ENCODE results near the gene CCDC107.

The CCDC107 gene

DNA sequence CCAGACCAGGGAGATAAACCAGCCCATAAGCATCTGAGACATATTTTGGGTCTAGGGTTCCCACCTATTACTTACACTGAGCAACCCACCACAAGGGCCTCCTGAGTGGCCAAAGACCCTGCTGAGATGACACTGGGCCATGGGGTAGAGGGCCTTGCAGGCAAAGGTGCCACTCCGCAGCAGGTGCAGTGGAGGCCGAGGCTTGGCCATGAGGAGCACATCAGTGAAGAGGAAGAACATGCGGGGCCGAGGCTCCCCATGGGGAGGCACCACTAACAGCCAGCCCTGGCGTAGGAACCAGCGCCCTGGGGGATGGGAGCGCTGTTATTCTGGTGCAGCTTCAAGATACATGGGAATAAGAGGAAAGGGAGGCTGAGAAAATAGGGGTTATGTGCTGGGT is 4.3 kb downstream of the CCDC107 start:
- no peak for DNase-seq

DNA sequence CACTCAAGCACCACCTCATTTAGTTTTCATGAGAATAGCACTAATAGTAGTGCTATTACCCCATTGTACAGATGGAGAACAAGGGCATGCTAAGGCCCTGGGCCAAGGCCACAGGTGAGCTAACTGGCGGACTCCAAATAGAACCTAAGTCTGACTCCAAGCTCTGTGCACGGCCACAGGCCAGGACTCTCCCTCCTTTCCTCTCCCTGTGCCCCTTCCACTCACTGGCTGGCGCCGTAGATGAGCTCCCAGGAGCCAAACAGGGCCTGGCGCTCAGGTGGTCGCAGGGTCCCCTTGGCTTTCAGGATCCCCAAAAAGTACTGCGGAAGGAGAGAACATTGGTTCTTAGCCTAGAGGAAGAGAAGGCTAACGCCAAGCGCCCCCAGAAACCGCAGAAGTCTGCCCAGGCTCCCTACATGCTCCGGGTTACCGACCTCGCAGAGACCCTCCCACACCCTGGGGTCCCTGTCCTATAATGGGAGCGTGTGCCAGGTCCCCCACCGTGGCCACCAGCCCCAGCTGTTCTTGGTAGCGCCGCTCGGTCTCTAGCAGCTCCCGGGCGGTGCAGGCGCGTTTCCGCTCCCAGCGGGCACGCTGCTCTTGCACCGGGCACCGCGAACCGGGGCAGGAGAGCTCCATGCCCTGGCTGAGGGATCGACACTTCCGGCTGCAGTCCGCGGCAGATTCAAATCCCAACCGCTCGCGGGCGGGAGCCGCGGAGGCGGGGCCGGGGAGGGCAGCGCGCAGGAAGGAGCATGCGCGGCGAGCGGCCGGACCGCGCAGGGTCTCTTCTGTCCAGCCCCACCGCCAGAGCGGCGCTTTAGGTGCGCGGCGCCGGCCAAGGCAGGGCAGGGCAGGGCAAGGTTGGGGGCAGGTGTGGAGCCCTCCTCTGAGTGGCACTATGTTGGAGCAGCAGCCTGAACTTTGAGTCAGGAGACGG is 6.7 kb downstream of the CCDC107 start, which contains the start of gene ARHGEF39:
Gene ARHGEF39 (minus strand): TSS at position 665 of the 940 bp plus-strand sequence. CDS start 26 bp downstream, at position 639.
- DNase-seq: no peak

GRCh38 chr9:35665471-35665818 is 7.4 kb downstream of the CCDC107 start:
- DNase-seq: no peak

- DNase-seq: no peak
Observed at GRCh38 chr9:35666045-35666444, 8.0 kb downstream of the CCDC107 start.

DNA sequence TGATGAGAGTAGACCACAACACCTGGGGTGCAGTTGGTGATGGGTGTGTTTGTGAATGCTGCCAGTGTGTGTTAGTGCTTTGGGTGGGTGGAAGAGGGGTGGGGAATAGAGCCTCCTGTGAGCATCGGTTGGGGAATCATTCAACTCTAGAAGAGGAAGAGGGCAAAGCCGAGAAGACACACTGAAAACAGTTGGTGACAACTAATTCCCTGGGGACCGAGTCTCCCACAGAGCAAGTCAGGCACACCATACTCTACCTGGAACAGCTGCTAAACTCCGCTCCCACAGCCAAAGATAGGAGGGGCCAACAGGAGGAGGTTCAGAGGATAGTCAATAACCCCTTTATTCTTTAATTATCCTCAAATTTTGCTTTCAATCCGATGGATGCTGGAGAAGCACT is 8.5 kb downstream of the CCDC107 start:
- no peak for DNase-seq

GRCh38 chr9:35667939-35668338 is 9.8 kb downstream of the CCDC107 start:
- no peak for DNase-seq

- no peak for DNase-seq
Observed at GRCh38 chr9:35669331-35670145, 11.4 kb downstream of the CCDC107 start.

- DNase-seq: no peak
Observed at GRCh38 chr9:35673132-35674024, 15.3 kb downstream of the CCDC107 start, which contains the start of gene CA9. Gene CA9, plus strand, starts transcription at chr9:35673928. Its CDS starts 32 bp downstream, at chr9:35673960.

- DNase-seq: no peak
Observed at GRCh38 chr9:35674025-35674361, 15.9 kb downstream of the CCDC107 start.

DNA sequence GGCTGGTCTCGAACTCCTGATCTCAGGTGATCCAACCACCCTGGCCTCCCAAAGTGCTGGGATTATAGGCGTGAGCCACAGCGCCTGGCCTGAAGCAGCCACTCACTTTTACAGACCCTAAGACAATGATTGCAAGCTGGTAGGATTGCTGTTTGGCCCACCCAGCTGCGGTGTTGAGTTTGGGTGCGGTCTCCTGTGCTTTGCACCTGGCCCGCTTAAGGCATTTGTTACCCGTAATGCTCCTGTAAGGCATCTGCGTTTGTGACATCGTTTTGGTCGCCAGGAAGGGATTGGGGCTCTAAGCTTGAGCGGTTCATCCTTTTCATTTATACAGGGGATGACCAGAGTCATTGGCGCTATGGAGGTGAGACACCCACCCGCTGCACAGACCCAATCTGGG is 17.1 kb downstream of the CCDC107 start:
- no peak for DNase-seq

DNA sequence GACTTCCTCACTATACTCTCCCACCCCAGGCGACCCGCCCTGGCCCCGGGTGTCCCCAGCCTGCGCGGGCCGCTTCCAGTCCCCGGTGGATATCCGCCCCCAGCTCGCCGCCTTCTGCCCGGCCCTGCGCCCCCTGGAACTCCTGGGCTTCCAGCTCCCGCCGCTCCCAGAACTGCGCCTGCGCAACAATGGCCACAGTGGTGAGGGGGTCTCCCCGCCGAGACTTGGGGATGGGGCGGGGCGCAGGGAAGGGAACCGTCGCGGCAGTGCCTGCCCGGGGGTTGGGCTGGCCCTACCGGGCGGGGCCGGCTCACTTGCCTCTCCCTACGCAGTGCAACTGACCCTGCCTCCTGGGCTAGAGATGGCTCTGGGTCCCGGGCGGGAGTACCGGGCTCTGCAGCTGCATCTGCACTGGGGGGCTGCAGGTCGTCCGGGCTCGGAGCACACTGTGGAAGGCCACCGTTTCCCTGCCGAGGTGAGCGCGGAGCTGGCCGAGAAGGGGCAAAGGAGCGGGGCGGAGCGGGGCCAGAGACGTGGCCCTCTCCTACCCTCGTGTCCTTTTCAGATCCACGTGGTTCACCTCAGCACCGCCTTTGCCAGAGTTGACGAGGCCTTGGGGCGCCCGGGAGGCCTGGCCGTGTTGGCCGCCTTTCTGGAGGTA is 17.8 kb downstream of the CCDC107 start:
- no peak for DNase-seq

DNA sequence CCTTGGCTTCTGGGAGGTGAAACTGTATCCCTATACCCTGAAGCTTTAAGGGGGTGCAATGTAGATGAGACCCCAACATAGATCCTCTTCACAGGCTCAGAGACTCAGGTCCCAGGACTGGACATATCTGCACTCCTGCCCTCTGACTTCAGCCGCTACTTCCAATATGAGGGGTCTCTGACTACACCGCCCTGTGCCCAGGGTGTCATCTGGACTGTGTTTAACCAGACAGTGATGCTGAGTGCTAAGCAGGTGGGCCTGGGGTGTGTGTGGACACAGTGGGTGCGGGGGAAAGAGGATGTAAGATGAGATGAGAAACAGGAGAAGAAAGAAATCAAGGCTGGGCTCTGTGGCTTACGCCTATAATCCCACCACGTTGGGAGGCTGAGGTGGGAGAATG is 21.0 kb downstream of the CCDC107 start:
- DNase-seq: no peak

DNA sequence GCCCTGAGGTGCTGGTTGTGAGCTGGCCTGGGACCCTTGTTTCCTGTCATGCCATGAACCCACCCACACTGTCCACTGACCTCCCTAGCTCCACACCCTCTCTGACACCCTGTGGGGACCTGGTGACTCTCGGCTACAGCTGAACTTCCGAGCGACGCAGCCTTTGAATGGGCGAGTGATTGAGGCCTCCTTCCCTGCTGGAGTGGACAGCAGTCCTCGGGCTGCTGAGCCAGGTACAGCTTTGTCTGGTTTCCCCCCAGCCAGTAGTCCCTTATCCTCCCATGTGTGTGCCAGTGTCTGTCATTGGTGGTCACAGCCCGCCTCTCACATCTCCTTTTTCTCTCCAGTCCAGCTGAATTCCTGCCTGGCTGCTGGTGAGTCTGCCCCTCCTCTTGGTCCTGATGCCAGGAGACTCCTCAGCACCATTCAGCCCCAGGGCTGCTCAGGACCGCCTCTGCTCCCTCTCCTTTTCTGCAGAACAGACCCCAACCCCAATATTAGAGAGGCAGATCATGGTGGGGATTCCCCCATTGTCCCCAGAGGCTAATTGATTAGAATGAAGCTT is 21.8 kb downstream of the CCDC107 start:
- DNase-seq: no peak

DNA sequence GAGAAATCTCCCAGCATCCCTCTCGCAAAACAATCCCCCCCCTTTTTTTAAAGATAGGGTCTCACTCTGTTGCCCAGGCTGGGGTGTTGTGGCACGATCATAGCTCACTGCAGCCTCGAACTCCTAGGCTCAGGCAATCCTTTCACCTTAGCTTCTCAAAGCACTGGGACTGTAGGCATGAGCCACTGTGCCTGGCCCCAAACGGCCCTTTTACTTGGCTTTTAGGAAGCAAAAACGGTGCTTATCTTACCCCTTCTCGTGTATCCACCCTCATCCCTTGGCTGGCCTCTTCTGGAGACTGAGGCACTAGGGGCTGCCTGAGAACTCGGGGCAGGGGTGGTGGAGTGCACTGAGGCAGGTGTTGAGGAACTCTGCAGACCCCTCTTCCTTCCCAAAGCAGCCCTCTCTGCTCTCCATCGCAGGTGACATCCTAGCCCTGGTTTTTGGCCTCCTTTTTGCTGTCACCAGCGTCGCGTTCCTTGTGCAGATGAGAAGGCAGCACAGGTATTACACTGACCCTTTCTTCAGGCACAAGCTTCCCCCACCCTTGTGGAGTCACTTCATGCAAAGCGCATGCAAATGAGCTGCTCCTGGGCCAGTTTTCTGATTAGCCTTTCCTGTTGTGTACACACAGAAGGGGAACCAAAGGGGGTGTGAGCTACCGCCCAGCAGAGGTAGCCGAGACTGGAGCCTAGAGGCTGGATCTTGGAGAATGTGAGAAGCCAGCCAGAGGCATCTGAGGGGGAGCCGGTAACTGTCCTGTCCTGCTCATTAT is 22.4 kb downstream of the CCDC107 start:
- no peak for DNase-seq

DNA sequence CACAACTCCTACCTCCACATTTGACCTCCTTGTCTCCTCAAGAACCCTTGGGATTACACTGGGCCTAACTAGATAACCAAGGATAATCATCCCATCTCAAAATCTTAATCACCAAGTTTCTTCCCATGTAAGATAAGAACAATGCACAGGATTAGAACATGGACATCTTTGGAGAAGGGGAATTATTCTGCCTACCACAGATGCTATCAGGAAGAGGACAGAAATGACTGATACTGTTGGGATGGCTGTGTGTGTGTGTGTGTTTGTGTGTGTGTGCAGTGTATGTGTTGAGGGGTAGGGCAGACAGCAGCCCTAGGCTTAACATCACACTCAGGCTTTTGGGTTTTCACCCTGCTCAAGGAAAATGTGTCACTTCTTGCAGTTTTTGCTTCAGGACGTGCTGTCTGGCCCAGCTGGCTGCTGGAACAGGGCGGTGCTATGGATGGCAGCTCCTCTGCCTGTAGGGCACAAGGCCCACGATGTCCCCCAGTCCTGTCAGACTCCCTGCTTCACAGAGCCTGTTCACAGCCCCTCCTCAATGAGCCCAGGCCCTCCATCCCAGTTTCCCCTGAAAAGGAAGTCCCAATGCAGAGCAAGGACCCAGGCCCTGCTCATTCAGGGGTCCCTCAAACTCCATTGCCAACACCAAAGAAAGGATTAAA is 23.4 kb downstream of the CCDC107 start:
- no peak for DNase-seq

- no peak for DNase-seq
Observed at GRCh38 chr9:35682051-35682450, 24.0 kb downstream of the CCDC107 start.

GRCh38 chr9:35682520-35683315 is 24.6 kb downstream of the CCDC107 start:
- no peak for DNase-seq

GRCh38 chr9:35683323-35683722 is 25.2 kb downstream of the CCDC107 start:
- DNase-seq: no peak

- no peak for DNase-seq
Observed at GRCh38 chr9:35684921-35685320, 26.8 kb downstream of the CCDC107 start.

- DNase-seq: no peak
Observed at GRCh38 chr9:35685506-35685905, 27.4 kb downstream of the CCDC107 start.

All from activated CD4-positive, alpha-beta T cell treated with anti-CD3 and anti-CD28 coated beads for 1 hour (primary cell).